K562 (cell line): Measurements from ENCODE around the gene ZFP62. TPM values are rescaled to one million over a fixed set of nuclear protein-coding genes. Genes with fewer than 3 reads are reported as not detected.

Experiments used
- MGA ChIP-seq: fragments of 450-650 bp; IDR thresholded peaks from 2 replicates; pipeline ENCODE4 v1.6.1; 2016; ENCODE audit warnings: mild to moderate bottlenecking, moderate library complexity
- NR4A1 ChIP-seq, 2 experiments: fragments of 250-450 bp in 1 of 2; fragments of 450-650 bp in 1 of 2; sonication (Bioruptor Pico) in 1 of 2; IDR thresholded peaks; 2 replicates each; pipeline versions ENCODE4 v1.4.0 to v1.6.1; 2016 to 2020; ENCODE audit warnings: mild to moderate bottlenecking in 2 of 2, missing compliant biosample characterization in 1 of 2, missing genetic modification characterization in 1 of 2, moderate library complexity in 1 of 2
- PCBP1 ChIP-seq: fragments of 200-400 bp; formaldehyde crosslinking; IDR thresholded peaks from 2 replicates; pipeline ENCODE4 v1.6.1; 2018; ENCODE audit warnings: mild to moderate bottlenecking, low read depth, low read length; ENCODE audit not compliant: poor library complexity, severe bottlenecking
- SMC3 ChIP-seq: conservative IDR thresholded peaks from 2 replicates; pipeline ENCODE4 v1.6.1; 2011; ENCODE audit warnings: low read depth, low read length, improper control_type of control experiment; ENCODE audit not compliant: insufficient read depth
- SREBF2 ChIP-seq: sonication (generic); formaldehyde crosslinking; IDR thresholded peaks from 2 replicates; pipeline ENCODE4 v1.4.0; 2020; ENCODE audit warnings: mild to moderate bottlenecking, missing genetic modification reagents
- STAT5A ChIP-seq: IDR thresholded peaks from 2 replicates; pipeline ENCODE4 v1.6.1; 2012; ENCODE audit warnings: low read length, inconsistent platforms, borderline replicate concordance
- ZNF277 ChIP-seq: fragments of 250-450 bp; sonication (Bioruptor Pico); IDR thresholded peaks from 2 replicates; pipeline ENCODE4 v1.8.0; 2022; ENCODE audit warnings: inconsistent platforms, mild to moderate bottlenecking, moderate library complexity, borderline replicate concordance
- polyA plus RNA-seq, 8 experiments: library from polyadenylated mRNA; depleted of rRNA in 4 of 8; stranded (reverse) in 5 of 8; unstranded in 3 of 8; fragments of >200 nt; fragmentation: Nextera tagmentation in 2 of 8; fragmentation: Illumina TruSeq in 1 of 8; extraction: Ambion mirVana in 2 of 8; extraction: Trizol in 1 of 8; gene quantifications; 2 replicates each; pipeline versions ENCODE4 v1.2.1 to v1.2.3, GENCODE V29; 2011 to 2014; ENCODE audit warnings: inconsistent platforms in 1 of 8, missing spikeins in 1 of 8
- total RNA-seq, 7 experiments: library from RNA; depleted of rRNA in 6 of 7; stranded (reverse); fragments of >200 nt in 6 of 7; fragmentation: Illumina TruSeq in 2 of 7; extraction: Trizol in 2 of 7; gene quantifications; 2 replicates each; pipeline versions ENCODE4 v1.2.1 to v1.2.3, GENCODE V29; 2011 to 2021; ENCODE audit warnings: low replicate concordance in 1 of 7
- TF ChIP-seq, protein P1 (sequence below), 2 experiments: fragments of 450-650 bp in 1 of 2; sonication (generic) in 1 of 2; formaldehyde crosslinking; conservative IDR thresholded peaks; 2 replicates each; pipeline versions ENCODE4 v1.4.0 to v1.8.1; 2020 to 2022; ENCODE audit warnings: mild to moderate bottlenecking in 1 of 2, missing genetic modification reagents in 1 of 2
- TF ChIP-seq, protein P2 (sequence below): fragments of 200-800 bp; sonication (Bioruptor generic); IDR thresholded peaks from 2 replicates; pipeline ENCODE4 v1.6.1; 2017; ENCODE audit warnings: missing genetic modification characterization, missing compliant biosample characterization

ZFP62 gene
- total and polyA plus RNA-seq, 9 of the 15 experiments (the other 6 are each of a cell fraction or from before 2014, with no cell fraction given) = 12.2 to 37.5 (median 25.0) TPM

GRCh38 chr5:180803181-180804128 is 57.6 kb downstream of the ZFP62 start (continued):
- TF ChIP-seq, protein P1, sequence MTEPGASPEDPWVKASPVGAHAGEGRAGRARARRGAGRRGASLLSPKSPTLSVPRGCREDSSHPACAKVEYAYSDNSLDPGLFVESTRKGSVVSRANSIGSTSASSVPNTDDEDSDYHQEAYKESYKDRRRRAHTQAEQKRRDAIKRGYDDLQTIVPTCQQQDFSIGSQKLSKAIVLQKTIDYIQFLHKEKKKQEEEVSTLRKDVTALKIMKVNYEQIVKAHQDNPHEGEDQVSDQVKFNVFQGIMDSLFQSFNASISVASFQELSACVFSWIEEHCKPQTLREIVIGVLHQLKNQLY (CRISPR knock-in tag; conservative IDR thresholded peaks at IDR 0.05) = no peak
- no peak for TF ChIP-seq ZNF277 (CRISPR knock-in tag)
- no peak for TF ChIP-seq NR4A1 (CRISPR knock-in tag; IDR thresholded peaks at IDR 0.05)
- no peak for TF ChIP-seq NR4A1 (tag; IDR thresholded peaks at IDR 0.05)
- peak; percentile 88 for TF ChIP-seq MGA
- TF ChIP-seq STAT5A = no peak
- TF ChIP-seq SREBF2 (CRISPR knock-in tag) = no peak
- TF ChIP-seq SMC3 = no peak
- TF ChIP-seq, protein P2, sequence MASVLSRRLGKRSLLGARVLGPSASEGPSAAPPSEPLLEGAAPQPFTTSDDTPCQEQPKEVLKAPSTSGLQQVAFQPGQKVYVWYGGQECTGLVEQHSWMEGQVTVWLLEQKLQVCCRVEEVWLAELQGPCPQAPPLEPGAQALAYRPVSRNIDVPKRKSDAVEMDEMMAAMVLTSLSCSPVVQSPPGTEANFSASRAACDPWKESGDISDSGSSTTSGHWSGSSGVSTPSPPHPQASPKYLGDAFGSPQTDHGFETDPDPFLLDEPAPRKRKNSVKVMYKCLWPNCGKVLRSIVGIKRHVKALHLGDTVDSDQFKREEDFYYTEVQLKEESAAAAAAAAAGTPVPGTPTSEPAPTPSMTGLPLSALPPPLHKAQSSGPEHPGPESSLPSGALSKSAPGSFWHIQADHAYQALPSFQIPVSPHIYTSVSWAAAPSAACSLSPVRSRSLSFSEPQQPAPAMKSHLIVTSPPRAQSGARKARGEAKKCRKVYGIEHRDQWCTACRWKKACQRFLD (CRISPR knock-in tag) = no peak
- no peak for TF ChIP-seq PCBP1
